Panc1 (cell line): ENCODE results near the gene C19orf47. TPM values are rescaled to one million over a fixed set of nuclear protein-coding genes. Genes with fewer than 3 reads are reported as not detected.
A peak's percentile ranks its signal among the peaks of the same experiment; 100 is the strongest.

Experiments
- ATAC-seq: fragments of 200-7000 bp; cut with Tn5 transposase; 2 replicates; pipeline ENCODE4 v1.9.1; 2020; ENCODE audit warnings: mild to moderate bottlenecking, moderate library complexity
- BruUV-seq: library from RNA; stranded (reverse); fragments of 400-500 nt; replicated peaks from 2 replicates; lab custom pipeline; 2021; lab: Mats Ljungman, UMichigan
- CTCF ChIA-PET: fragments of 300-600 bp; sonication (Branson Sonifier 250); formaldehyde crosslinking; loops from one replicate; lab custom pipeline; 2022; ENCODE audit warnings: antibody characterized with exemption; lab: Charles Lee
- POLR2A ChIA-PET: fragments of 300-600 bp; sonication (Branson Sonifier 250); formaldehyde crosslinking; loops from one replicate; lab custom pipeline; 2022; ENCODE audit warnings: antibody characterized with exemption; lab: Charles Lee
- DNase-seq: peaks from one replicate; pipeline ENCODE4 v3.0.0-alpha.2; 2010; ENCODE audit warnings: low read depth, low spot score
- H3K27ac ChIP-seq: 2 replicates; pipeline ENCODE4 v1.5.1; 2011; ENCODE audit warnings: mild to moderate bottlenecking, low read length, inconsistent platforms
- H3K27me3 ChIP-seq: fragments of 200-500 bp; sonication (Bioruptor generic); 2 replicates; pipeline ENCODE4 v1.6.0; 2014; ENCODE audit warnings: low read length, inconsistent platforms; ENCODE audit not compliant: control insufficient read depth, insufficient read depth
- H3K36me3 ChIP-seq: fragments of 200-500 bp; sonication (Bioruptor generic); 2 replicates; pipeline ENCODE4 v1.5.1; 2014; ENCODE audit warnings: inconsistent platforms, mild to moderate bottlenecking, low read length, moderate library complexity; ENCODE audit not compliant: control insufficient read depth, insufficient read depth
- H3K4me1 ChIP-seq: 2 replicates; pipeline ENCODE4 v1.5.1; 2011; ENCODE audit warnings: inconsistent platforms, mild to moderate bottlenecking, low read length, moderate library complexity; ENCODE audit not compliant: control insufficient read depth, insufficient read depth
- H3K4me3 ChIP-seq, 2 experiments: 2 replicates each; pipeline ENCODE4 v1.5.1; 2011 to 2012; ENCODE audit warnings: low read depth in 2 of 2, low read length in 2 of 2, mild to moderate bottlenecking in 2 of 2, inconsistent platforms in 1 of 2, moderate library complexity in 1 of 2
- H3K9me3 ChIP-seq: fragments of 200-500 bp; sonication (Bioruptor generic); 2 replicates; pipeline ENCODE4 v1.5.1; 2014; ENCODE audit warnings: low read depth, mild to moderate bottlenecking, inconsistent platforms, low read length, moderate library complexity; ENCODE audit not compliant: control insufficient read depth, insufficient read depth
- CTCF ChIP-seq: fragments of 450-650 bp; IDR thresholded peaks from 2 replicates; pipeline ENCODE4 v1.5.1; 2017; ENCODE audit warnings: mild to moderate bottlenecking
- POLR2AphosphoS5 ChIP-seq: IDR thresholded peaks from 2 replicates; pipeline ENCODE4 v1.6.1; 2012; ENCODE audit warnings: mild to moderate bottlenecking, low read depth, low read length, moderate library complexity
- REST ChIP-seq, 2 experiments: IDR thresholded peaks; 2 replicates each; pipeline ENCODE4 v1.6.1; 2011 to 2012; ENCODE audit warnings: low read depth in 2 of 2, control low read depth in 1 of 2, low read length in 1 of 2, mild to moderate bottlenecking in 1 of 2, moderate library complexity in 1 of 2; ENCODE audit not compliant: insufficient read depth in 1 of 2
- SIN3A ChIP-seq: IDR thresholded peaks from 2 replicates; pipeline ENCODE4 v1.6.1; 2012; ENCODE audit warnings: low read depth, mild to moderate bottlenecking, low read length, moderate library complexity, borderline replicate concordance; ENCODE audit not compliant: insufficient read depth
- TCF7L2 ChIP-seq: IDR thresholded peaks from 2 replicates; pipeline ENCODE4 v1.6.1; 2011; ENCODE audit warnings: mild to moderate bottlenecking, low read depth, low read length, inconsistent platforms
- in situ Hi-C: cut with HindIII; loops from 2 replicates; pipeline ENCODE4 v1.10.0; 2016; ENCODE audit warnings: low sequenced_read_pairs, low pct_unique_long_range_greater_than_20kb
- intact Hi-C: fragments of 100-400 bp; cut with micrococcal nuclease; formaldehyde crosslinking; loops from one replicate; pipeline ENCODE4 v1.10.0; 2022; ENCODE audit not compliant: unreplicated experiment
- total RNA-seq: library from RNA; stranded (reverse); gene quantifications from one replicate; pipeline ENCODE4 v1.2.1, GENCODE V29; 2021; ENCODE audit not compliant: unreplicated experiment

Gene C19orf47
- total RNA-seq, 1 experiment from 2014 or later = 29.0 TPM

- CTCF ChIA-PET = interaction anchor here (0.6 to 2.5 kb wide), 8 partner anchors 15 to 1044 kb away, joined by 3 to 28 read pairs (median 4); no protein-coding TSS in a partner anchor
- POLR2A ChIA-PET = interaction anchor here (0.5 to 1.8 kb wide), 13 partner anchors 8 to 1222 kb away, joined by 3 to 19 read pairs (median 5); no protein-coding TSS in a partner anchor
Measured at GRCh38 chr19:40281381-40282208, 66.6 kb downstream of the C19orf47 start.

More at GRCh38 chr19:40281381-40282208, 66.6 kb downstream of the C19orf47 start:
- ATAC-seq (no peak), DNase-seq (no peak)
- Histone ChIP-seq H3K9me3 (no peaks in the 10 kb centered on the region), H3K27ac (peak overlapping the region; percentile 82), H3K36me3 (peaks cover 9% of the 10 kb centered on the region; the same call in 1 of the 2 replicates), H3K4me3 (no peak overlapping the region), H3K27me3 (no peaks in the 10 kb centered on the region), H3K4me1 (peaks cover 77% of the 10 kb centered on the region)
- no TSS peak for BruUV-seq
- intact Hi-C loops = no loop called here
- in situ Hi-C loops = no loop called here
- TF ChIP-seq TCF7L2 (no peak), SIN3A (no peak), POLR2AphosphoS5 (no peak), REST (IDR thresholded peaks at IDR 0.05; ENCODE audit: insufficient read depth in 1 of 2, low read depth in 2 of 2, low read length in 1 of 2) (no peak), CTCF (no peak)
